ENCODE results near the gene ZDHHC8.

Gene ZDHHC8, protein sequence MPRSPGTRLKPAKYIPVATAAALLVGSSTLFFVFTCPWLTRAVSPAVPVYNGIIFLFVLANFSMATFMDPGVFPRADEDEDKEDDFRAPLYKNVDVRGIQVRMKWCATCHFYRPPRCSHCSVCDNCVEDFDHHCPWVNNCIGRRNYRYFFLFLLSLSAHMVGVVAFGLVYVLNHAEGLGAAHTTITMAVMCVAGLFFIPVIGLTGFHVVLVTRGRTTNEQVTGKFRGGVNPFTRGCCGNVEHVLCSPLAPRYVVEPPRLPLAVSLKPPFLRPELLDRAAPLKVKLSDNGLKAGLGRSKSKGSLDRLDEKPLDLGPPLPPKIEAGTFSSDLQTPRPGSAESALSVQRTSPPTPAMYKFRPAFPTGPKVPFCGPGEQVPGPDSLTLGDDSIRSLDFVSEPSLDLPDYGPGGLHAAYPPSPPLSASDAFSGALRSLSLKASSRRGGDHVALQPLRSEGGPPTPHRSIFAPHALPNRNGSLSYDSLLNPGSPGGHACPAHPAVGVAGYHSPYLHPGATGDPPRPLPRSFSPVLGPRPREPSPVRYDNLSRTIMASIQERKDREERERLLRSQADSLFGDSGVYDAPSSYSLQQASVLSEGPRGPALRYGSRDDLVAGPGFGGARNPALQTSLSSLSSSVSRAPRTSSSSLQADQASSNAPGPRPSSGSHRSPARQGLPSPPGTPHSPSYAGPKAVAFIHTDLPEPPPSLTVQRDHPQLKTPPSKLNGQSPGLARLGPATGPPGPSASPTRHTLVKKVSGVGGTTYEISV

GRCh38 chr22:20131597-20131858 is at the start of gene ZDHHC8:
Gene ZDHHC8 (plus strand): TSS chr22:20131804. CDS start chr22:20131948, 144 bp downstream.
- H3K9me3 Mint-ChIP-seq: no peaks in the 10 kb centered on the region
- peak within 1 kb of the TSS; percentile 78 for H3K4me3 Mint-ChIP-seq
- peak within 1 kb of the TSS; percentile 16 for H3K27ac Mint-ChIP-seq
- no peaks in the 10 kb centered on the region for H3K27me3 Mint-ChIP-seq
- H3K36me3 Mint-ChIP-seq (ENCODE audit: low read depth): peaks cover 17% of the 10 kb centered on the region
- peaks cover 47% of the 10 kb centered on the region for H3K4me1 Mint-ChIP-seq (ENCODE audit: low read depth)

GRCh38 chr22:20083157-20083890 is 48.3 kb upstream of the ZDHHC8 start:
- Mint-ChIP-seq H3K27me3 (no peaks in the 10 kb centered on the region), H3K9me3 (no peaks in the 10 kb centered on the region), H3K4me1 (ENCODE audit: low read depth) (peaks cover 59% of the 10 kb centered on the region), H3K36me3 (ENCODE audit: low read depth) (peaks cover 33% of the 10 kb centered on the region), H3K27ac (peak overlapping the region; percentile 62), H3K4me3 (peak overlapping the region; percentile 11)

- no peak overlapping the region for H3K27ac Mint-ChIP-seq
- H3K4me3 Mint-ChIP-seq: no peak overlapping the region
- no peaks in the 10 kb centered on the region for H3K27me3 Mint-ChIP-seq
- H3K36me3 Mint-ChIP-seq (ENCODE audit: low read depth): peaks cover 40% of the 10 kb centered on the region
- peaks cover 59% of the 10 kb centered on the region for H3K4me1 Mint-ChIP-seq (ENCODE audit: low read depth)
- H3K9me3 Mint-ChIP-seq: no peaks in the 10 kb centered on the region
Measured at GRCh38 chr22:20083891-20084546, 47.6 kb upstream of the ZDHHC8 start.

GRCh38 chr22:20084547-20085413 is 46.8 kb upstream of the ZDHHC8 start:
- Mint-ChIP-seq H3K4me3 (no peak overlapping the region), H3K36me3 (ENCODE audit: low read depth) (peaks cover 48% of the 10 kb centered on the region), H3K4me1 (ENCODE audit: low read depth) (peaks cover 55% of the 10 kb centered on the region), H3K27me3 (no peaks in the 10 kb centered on the region), H3K9me3 (no peaks in the 10 kb centered on the region), H3K27ac (peak overlapping the region; percentile 39)

GRCh38 chr22:20085651-20086050 is 46.0 kb upstream of the ZDHHC8 start:
- no peaks in the 10 kb centered on the region for H3K27me3 Mint-ChIP-seq
- H3K4me3 Mint-ChIP-seq: no peak overlapping the region
- H3K27ac Mint-ChIP-seq: no peak overlapping the region
- peaks cover 55% of the 10 kb centered on the region for H3K36me3 Mint-ChIP-seq (ENCODE audit: low read depth)
- peaks cover 55% of the 10 kb centered on the region for H3K4me1 Mint-ChIP-seq (ENCODE audit: low read depth)
- H3K9me3 Mint-ChIP-seq: no peaks in the 10 kb centered on the region

GRCh38 chr22:20086101-20086599 is 45.5 kb upstream of the ZDHHC8 start:
- no peaks in the 10 kb centered on the region for H3K27me3 Mint-ChIP-seq
- H3K4me3 Mint-ChIP-seq: no peak overlapping the region
- no peak overlapping the region for H3K27ac Mint-ChIP-seq
- H3K36me3 Mint-ChIP-seq (ENCODE audit: low read depth): peaks cover 60% of the 10 kb centered on the region
- H3K9me3 Mint-ChIP-seq: no peaks in the 10 kb centered on the region
- peaks cover 55% of the 10 kb centered on the region for H3K4me1 Mint-ChIP-seq (ENCODE audit: low read depth)

DNA sequence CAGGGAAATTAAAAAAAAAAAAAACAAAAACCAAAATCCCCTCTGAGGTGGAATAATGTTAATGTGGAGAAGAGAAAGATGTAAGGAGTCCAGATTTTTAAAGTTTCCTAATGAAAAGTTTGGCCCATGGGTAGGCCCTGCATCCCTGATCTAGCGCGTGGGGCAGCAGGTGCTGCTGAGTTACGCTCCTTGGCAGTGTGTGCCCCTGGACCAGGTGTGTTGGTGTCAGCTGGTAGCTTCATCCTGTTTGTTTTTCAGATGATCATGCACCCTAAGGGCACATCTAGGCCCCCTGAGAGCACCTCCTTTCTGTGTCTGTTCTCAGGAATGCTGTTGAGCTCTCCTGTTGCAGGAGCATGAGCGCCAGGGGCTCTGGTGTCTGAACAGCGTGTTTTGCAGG is 44.8 kb upstream of the ZDHHC8 start:
- no peaks in the 10 kb centered on the region for H3K9me3 Mint-ChIP-seq
- H3K36me3 Mint-ChIP-seq (ENCODE audit: low read depth): peaks cover 62% of the 10 kb centered on the region
- peaks cover 55% of the 10 kb centered on the region for H3K4me1 Mint-ChIP-seq (ENCODE audit: low read depth)
- H3K27me3 Mint-ChIP-seq: no peaks in the 10 kb centered on the region
- H3K4me3 Mint-ChIP-seq: no peak overlapping the region
- H3K27ac Mint-ChIP-seq: no peak overlapping the region

GRCh38 chr22:20087319-20088262 is 44.0 kb upstream of the ZDHHC8 start:
- no peaks in the 10 kb centered on the region for H3K27me3 Mint-ChIP-seq
- H3K4me3 Mint-ChIP-seq: no peak overlapping the region
- no peaks in the 10 kb centered on the region for H3K9me3 Mint-ChIP-seq
- peak overlapping the region; percentile 19 for H3K27ac Mint-ChIP-seq
- peaks cover 59% of the 10 kb centered on the region for H3K4me1 Mint-ChIP-seq (ENCODE audit: low read depth)
- peaks cover 69% of the 10 kb centered on the region for H3K36me3 Mint-ChIP-seq (ENCODE audit: low read depth)

GRCh38 chr22:20088263-20088648 is 43.3 kb upstream of the ZDHHC8 start:
- peaks cover 75% of the 10 kb centered on the region for H3K36me3 Mint-ChIP-seq (ENCODE audit: low read depth)

DNA sequence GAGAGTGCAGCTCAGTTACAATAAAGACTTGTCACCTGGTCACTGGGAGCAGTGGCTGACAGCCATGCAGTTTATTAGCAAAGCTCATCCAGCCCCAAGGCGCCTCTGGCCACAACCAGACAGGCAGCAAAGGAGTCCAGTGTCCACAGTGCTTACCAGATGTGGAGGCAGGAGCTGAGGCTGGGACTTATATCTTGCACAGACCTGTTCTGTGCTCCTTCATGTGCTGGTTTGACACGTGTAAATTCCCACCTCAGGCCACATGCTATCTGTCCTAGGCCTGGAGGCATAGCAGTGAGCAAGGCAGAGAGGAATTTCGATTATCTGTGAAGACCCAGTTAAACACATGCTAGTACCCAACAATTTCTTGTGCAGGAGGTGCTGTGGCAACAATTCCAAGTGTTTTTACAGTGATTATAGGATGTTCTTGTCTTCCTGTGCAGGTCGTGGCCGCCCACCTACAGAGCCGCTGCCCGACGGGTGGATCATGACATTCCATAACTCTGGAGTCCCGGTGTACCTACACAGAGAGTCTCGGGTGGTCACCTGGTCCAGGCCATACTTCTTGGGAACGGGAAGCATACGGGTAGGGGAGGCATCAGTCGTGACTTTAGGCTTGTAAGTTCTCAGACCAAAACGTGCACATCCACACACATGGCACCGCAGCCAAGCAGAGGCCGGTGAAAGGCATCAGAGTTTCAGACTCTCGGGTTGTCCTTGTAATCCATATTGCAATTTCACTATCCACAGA is 42.2 kb upstream of the ZDHHC8 start:
- no peak overlapping the region for H3K4me3 Mint-ChIP-seq
- H3K27ac Mint-ChIP-seq: no peak overlapping the region
- H3K4me1 Mint-ChIP-seq (ENCODE audit: low read depth): peaks cover 50% of the 10 kb centered on the region
- H3K27me3 Mint-ChIP-seq: no peaks in the 10 kb centered on the region
- H3K36me3 Mint-ChIP-seq (ENCODE audit: low read depth): peaks cover 86% of the 10 kb centered on the region
- no peaks in the 10 kb centered on the region for H3K9me3 Mint-ChIP-seq

More at GRCh38 chr22:20088263-20088648, 43.3 kb upstream of the ZDHHC8 start:
- H3K27ac Mint-ChIP-seq: no peak overlapping the region
- H3K4me1 Mint-ChIP-seq (ENCODE audit: low read depth): peaks cover 55% of the 10 kb centered on the region
- no peaks in the 10 kb centered on the region for H3K27me3 Mint-ChIP-seq
- H3K9me3 Mint-ChIP-seq: no peaks in the 10 kb centered on the region
- no peak overlapping the region for H3K4me3 Mint-ChIP-seq

DNA sequence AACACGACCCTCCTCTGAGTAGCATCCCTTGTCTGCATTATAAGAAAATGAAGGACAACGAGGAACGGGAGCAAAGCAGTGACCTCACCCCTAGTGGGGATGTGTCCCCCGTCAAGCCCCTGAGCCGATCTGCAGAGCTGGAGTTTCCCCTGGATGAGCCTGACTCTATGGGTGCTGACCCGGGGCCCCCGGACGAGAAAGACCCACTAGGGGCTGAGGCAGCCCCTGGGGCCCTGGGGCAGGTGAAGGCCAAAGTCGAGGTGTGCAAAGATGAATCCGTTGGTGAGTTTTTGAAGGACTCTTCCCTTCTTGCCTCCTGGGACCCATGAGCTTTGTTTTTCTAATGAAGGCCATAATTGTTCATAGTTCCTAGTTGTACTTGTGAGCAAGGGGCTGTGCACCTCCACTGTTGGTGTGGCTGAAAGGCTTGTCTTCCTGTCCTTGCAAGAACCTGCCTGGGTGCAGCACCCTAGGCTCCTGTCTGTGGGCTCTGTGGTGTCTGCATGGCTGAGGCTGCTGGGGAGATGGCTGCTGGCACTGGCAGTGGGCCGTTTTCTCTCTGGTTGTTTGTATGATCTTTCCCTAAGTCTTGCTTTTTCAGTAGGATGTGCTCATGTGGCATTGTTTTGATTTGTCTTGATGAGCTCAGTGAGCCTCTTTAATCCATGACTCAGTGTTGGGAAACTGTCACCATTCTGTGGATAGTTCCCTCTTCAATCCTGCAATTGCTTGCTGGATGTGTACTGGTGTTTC is 41.5 kb upstream of the ZDHHC8 start:
- no peak overlapping the region for H3K4me3 Mint-ChIP-seq
- peaks cover 93% of the 10 kb centered on the region for H3K36me3 Mint-ChIP-seq (ENCODE audit: low read depth)
- H3K9me3 Mint-ChIP-seq: no peaks in the 10 kb centered on the region
- H3K27ac Mint-ChIP-seq: peak overlapping the region; percentile 19
- H3K4me1 Mint-ChIP-seq (ENCODE audit: low read depth): peaks cover 52% of the 10 kb centered on the region
- no peaks in the 10 kb centered on the region for H3K27me3 Mint-ChIP-seq

DNA sequence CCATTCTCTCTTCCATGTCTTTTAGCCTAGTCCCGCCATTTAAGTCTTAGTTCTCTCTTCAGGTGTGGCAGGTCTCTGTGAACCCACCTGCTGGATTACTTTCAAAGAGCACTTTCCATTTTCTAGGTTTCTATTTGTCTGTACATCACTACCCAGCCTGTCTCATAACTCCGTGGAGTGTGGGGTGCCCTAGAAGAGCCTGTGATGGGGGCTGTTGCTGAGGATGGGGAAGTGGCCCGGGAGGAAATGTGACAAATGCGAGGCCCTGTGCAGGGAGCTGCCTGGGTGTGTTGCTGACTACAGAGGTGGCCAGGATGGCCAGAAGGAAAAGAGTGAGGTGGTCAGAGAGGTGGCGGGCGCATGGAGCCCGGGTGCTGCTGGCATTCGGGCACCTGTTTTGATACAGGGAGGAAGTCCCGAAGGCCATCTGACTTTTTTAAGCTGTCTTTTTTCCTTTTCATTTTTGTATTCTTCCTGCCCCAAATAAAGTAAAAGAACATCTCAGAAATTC is 40.8 kb upstream of the ZDHHC8 start:
- H3K4me3 Mint-ChIP-seq: no peak overlapping the region
- H3K27ac Mint-ChIP-seq: peak overlapping the region; percentile 19
- peaks cover 54% of the 10 kb centered on the region for H3K4me1 Mint-ChIP-seq (ENCODE audit: low read depth)
- no peaks in the 10 kb centered on the region for H3K27me3 Mint-ChIP-seq
- peaks cover 93% of the 10 kb centered on the region for H3K36me3 Mint-ChIP-seq (ENCODE audit: low read depth)
- no peaks in the 10 kb centered on the region for H3K9me3 Mint-ChIP-seq

Data from stimulated activated naive CD8-positive, alpha-beta T cell treated with anti-CD3 and anti-CD28 coated beads, Interleukin-15, Interleukin-2, amounts not matched to agents 100 ng/mL and 50 ng/mL, for 24 hours (primary cell).